Hepatocyte (in vitro differentiated cells): ENCODE measurements around the gene HTR3D. TPM values are rescaled to one million over a fixed set of nuclear protein-coding genes. Genes with fewer than 3 reads are reported as not detected.

Experiments used
- DNase-seq: peaks from one replicate; pipeline ENCODE4 v3.0.0-alpha.2; 2016; ENCODE audit warnings: low spot score
- H2AFZ ChIP-seq: fragments of 200-600 bp; sonication (generic); 2 replicates; pipeline ENCODE4 v1.6.0; 2016; ENCODE audit warnings: antibody characterized with exemption, mild to moderate bottlenecking
- H3K27ac ChIP-seq: fragments of 200-600 bp; sonication (generic); 2 replicates; pipeline ENCODE4 v1.5.1; 2016; ENCODE audit warnings: mild to moderate bottlenecking
- H3K27me3 ChIP-seq: fragments of 200-600 bp; sonication (generic); 2 replicates; pipeline ENCODE4 v1.6.1; 2016
- H3K36me3 ChIP-seq: fragments of 200-600 bp; sonication (generic); replicated peaks from 2 replicates; pipeline ENCODE4 v1.5.1; 2016; ENCODE audit warnings: low read depth; ENCODE audit not compliant: insufficient read depth
- H3K4me1 ChIP-seq: fragments of 200-600 bp; sonication (generic); 2 replicates; pipeline ENCODE4 v1.5.1; 2016; ENCODE audit warnings: mild to moderate bottlenecking, moderate library complexity; ENCODE audit not compliant: insufficient read depth
- H3K4me2 ChIP-seq: fragments of 200-600 bp; sonication (generic); 2 replicates; pipeline ENCODE4 v1.6.0; 2016
- H3K4me3 ChIP-seq: fragments of 200-600 bp; sonication (generic); 2 replicates; pipeline ENCODE4 v1.5.1; 2016; ENCODE audit warnings: mild to moderate bottlenecking
- H3K79me2 ChIP-seq: fragments of 200-600 bp; sonication (generic); 2 replicates; pipeline ENCODE4 v1.6.0; 2017; ENCODE audit warnings: mild to moderate bottlenecking
- H3K9me2 ChIP-seq: fragments of 200-600 bp; sonication (generic); replicated peaks from 2 replicates; pipeline ENCODE4 v1.6.0; 2017; ENCODE audit warnings: mild to moderate bottlenecking; ENCODE audit not compliant: insufficient read depth
- H3K9me3 ChIP-seq: fragments of 200-600 bp; sonication (generic); 2 replicates; pipeline ENCODE4 v1.5.1; 2016; ENCODE audit warnings: low read depth, mild to moderate bottlenecking
- H4K20me1 ChIP-seq: fragments of 200-600 bp; sonication (generic); 2 replicates; pipeline ENCODE4 v1.6.0; 2016; ENCODE audit warnings: mild to moderate bottlenecking; ENCODE audit not compliant: insufficient read depth, poor library complexity, severe bottlenecking
- EZH2 ChIP-seq: fragments of 200-600 bp; sonication (generic); IDR thresholded peaks from 2 replicates; pipeline ENCODE4 v1.6.1; 2016; ENCODE audit warnings: antibody characterized with exemption, mild to moderate bottlenecking, borderline replicate concordance
- EZH2phosphoT487 ChIP-seq: fragments of 200-600 bp; sonication (generic); IDR thresholded peaks from one replicate; pipeline ENCODE4 v1.6.1; 2018; ENCODE audit warnings: antibody characterized with exemption, mild to moderate bottlenecking, low read depth, moderate library complexity; ENCODE audit not compliant: unreplicated experiment, severe bottlenecking
- WGBS: methylation state at CpG from one replicate; pipeline ENCODE4 v1.1.6; 2016; ENCODE audit warnings: low lambda C conversion rate; ENCODE audit errors: missing lambda C conversion rate; 5-methylcytosine and 5-hydroxymethylcytosine counted together
- polyA plus RNA-seq: library from polyadenylated mRNA; unstranded; fragments of >200 nt; fragmentation: Nextera tagmentation; extraction: Ambion mirVana; gene quantifications from 2 replicates; pipeline ENCODE4 v1.2.1, GENCODE V29; 2016
- total RNA-seq: library from RNA; depleted of rRNA; stranded (reverse); fragments of >200 nt; gene quantifications from 2 replicates; pipeline ENCODE4 v1.2.3, GENCODE V29; 2014
- TF ChIP-seq, protein P1 (sequence below): fragments of 200-600 bp; sonication (generic); IDR thresholded peaks from 2 replicates; pipeline ENCODE4 v1.5.1; 2016; ENCODE audit warnings: antibody characterized with exemption, mild to moderate bottlenecking; ENCODE audit not compliant: poor library complexity

The HTR3D gene
- total and polyA plus RNA-seq, 2 experiments from 2014 or later = not detected

DNA sequence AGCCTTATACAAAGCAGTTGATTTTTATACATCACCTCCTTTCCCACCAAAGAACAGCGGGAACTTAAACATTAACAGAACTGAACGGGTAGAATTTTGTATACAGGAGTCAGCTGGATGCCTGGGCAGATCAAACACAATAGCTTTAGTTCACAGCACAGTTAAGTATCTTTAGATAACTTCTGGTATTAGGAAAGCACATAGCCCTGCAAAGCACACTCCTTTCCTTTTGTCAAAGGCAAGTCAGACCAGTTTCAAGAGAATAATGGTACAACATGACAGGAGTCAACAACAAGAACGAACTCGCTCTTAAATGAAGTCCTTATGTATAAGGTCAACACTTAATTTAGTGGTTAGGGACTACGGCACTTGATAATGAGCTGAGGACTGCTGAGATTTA, 40.1 kb upstream of the HTR3D start:
- H3K4me2 ChIP-seq = peak overlapping the region; percentile 45
- H3K4me1 ChIP-seq = peaks cover 18% of the 10 kb centered on the region
- no peaks in the 10 kb centered on the region for H3K9me2 ChIP-seq
- TF ChIP-seq, protein P1, sequence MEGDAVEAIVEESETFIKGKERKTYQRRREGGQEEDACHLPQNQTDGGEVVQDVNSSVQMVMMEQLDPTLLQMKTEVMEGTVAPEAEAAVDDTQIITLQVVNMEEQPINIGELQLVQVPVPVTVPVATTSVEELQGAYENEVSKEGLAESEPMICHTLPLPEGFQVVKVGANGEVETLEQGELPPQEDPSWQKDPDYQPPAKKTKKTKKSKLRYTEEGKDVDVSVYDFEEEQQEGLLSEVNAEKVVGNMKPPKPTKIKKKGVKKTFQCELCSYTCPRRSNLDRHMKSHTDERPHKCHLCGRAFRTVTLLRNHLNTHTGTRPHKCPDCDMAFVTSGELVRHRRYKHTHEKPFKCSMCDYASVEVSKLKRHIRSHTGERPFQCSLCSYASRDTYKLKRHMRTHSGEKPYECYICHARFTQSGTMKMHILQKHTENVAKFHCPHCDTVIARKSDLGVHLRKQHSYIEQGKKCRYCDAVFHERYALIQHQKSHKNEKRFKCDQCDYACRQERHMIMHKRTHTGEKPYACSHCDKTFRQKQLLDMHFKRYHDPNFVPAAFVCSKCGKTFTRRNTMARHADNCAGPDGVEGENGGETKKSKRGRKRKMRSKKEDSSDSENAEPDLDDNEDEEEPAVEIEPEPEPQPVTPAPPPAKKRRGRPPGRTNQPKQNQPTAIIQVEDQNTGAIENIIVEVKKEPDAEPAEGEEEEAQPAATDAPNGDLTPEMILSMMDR = no peak
- TF ChIP-seq EZH2phosphoT487 = no peak
- no peak for TF ChIP-seq EZH2
- no peak for DNase-seq
- no peak overlapping the region for H3K4me3 ChIP-seq
- H3K27ac ChIP-seq = peak overlapping the region; percentile 9
- no peak overlapping the region for H2AFZ ChIP-seq
- WGBS = 54% methylated on average over 5 of the region's 5 CpGs
- no peaks in the 10 kb centered on the region for H3K36me3 ChIP-seq
- H3K9me3 ChIP-seq = no peaks in the 10 kb centered on the region
- no peaks in the 10 kb centered on the region for H3K27me3 ChIP-seq
- no peaks in the 10 kb centered on the region for H3K79me2 ChIP-seq
- no peaks in the 10 kb centered on the region for H4K20me1 ChIP-seq

DNA sequence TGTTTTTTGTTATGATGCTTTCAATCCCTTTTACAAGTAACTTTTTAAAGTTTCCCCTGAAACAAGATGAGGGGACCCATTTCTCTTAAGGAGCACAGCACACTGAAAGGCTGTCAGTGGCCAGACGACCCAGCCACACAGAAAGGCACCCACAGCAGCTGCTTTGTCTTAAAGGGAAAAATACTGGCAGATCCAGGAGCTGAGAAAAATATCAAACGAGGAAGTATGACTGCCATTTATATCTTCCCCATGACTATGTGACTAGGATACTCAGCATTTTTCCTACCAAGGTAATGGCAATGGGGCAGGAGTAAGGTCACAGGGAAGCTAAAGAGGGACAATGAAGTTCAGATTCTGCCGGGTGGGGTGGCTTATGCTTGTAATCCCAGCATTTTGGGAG, 29.8 kb upstream of the HTR3D start:
- no peak for DNase-seq
- Histone ChIP-seq H3K36me3 (no peaks in the 10 kb centered on the region), H3K4me1 (peaks cover 13% of the 10 kb centered on the region), H4K20me1 (no peaks in the 10 kb centered on the region), H3K4me3 (no peak overlapping the region), H3K27ac (no peak overlapping the region), H3K27me3 (no peaks in the 10 kb centered on the region), H2AFZ (no peak overlapping the region), H3K79me2 (peaks cover 28% of the 10 kb centered on the region), H3K9me3 (no peaks in the 10 kb centered on the region), H3K4me2 (no peak overlapping the region), H3K9me2 (no peaks in the 10 kb centered on the region)
- WGBS = 69% methylated on average over 3 of the region's 3 CpGs
- no peak for TF ChIP-seq EZH2
- no peak for TF ChIP-seq EZH2phosphoT487
- TF ChIP-seq, protein P1 = no peak

DNA sequence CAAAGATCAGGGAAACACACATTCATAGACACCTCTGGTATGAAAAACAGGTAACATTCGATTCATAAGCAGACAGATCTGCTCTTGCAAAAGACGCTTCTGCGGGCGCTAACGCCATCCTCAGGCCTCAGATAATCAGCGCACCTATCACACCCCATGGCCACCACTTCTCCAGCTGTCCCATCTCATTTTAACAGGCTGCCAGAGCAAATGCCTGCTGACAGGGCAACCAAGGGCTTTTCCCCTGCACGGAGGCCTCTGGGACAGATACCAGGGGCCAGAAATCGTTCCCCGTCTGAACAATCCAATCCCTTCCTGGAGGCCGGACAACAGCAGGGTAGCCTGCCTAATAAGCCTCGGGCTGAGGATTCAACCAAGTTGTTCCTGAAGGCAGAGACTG, 29.1 kb upstream of the HTR3D start:
- no peak for DNase-seq
- 79% methylated on average over 11 of the region's 11 CpGs for WGBS
- H3K9me3 ChIP-seq = no peaks in the 10 kb centered on the region
- no peak overlapping the region for H3K27ac ChIP-seq
- no peak overlapping the region for H3K4me3 ChIP-seq
- H3K27me3 ChIP-seq = no peaks in the 10 kb centered on the region
- no peak for TF ChIP-seq EZH2phosphoT487
- TF ChIP-seq EZH2 = no peak
- TF ChIP-seq, protein P1 = no peak
- H4K20me1 ChIP-seq = no peaks in the 10 kb centered on the region
- no peaks in the 10 kb centered on the region for H3K36me3 ChIP-seq
- H3K4me1 ChIP-seq = peaks cover 13% of the 10 kb centered on the region
- H3K4me2 ChIP-seq = no peak overlapping the region
- no peak overlapping the region for H2AFZ ChIP-seq
- H3K9me2 ChIP-seq = no peaks in the 10 kb centered on the region
- peaks cover 28% of the 10 kb centered on the region for H3K79me2 ChIP-seq
